Stomach (tissue), 4 donors: Measurements from ENCODE around the gene GLIPR2.

Experiments
- CTCF ChIP-seq, 7 experiments: fragments of 450-650 bp in 4 of 7; fragments of 200-600 bp in 3 of 7; sonication (generic) in 3 of 7; IDR thresholded peaks; one replicate each; pipeline ENCODE4 v1.5.1; 2016 to 2019; ENCODE audit warnings: antibody characterized with exemption in 7 of 7, control low read depth in 2 of 7, mild to moderate bottlenecking in 1 of 7
- EP300 ChIP-seq: sonication (generic); formaldehyde crosslinking; IDR thresholded peaks from one replicate; pipeline ENCODE4 v1.6.1; 2017; ENCODE audit warnings: antibody characterized with exemption
- POLR2AphosphoS5 ChIP-seq, 3 donors: sonication (generic); formaldehyde crosslinking; IDR thresholded peaks; one replicate each; pipeline ENCODE4 v1.6.1; 2016; ENCODE audit warnings: antibody characterized with exemption in 3 of 3

- TF ChIP-seq CTCF (IDR thresholded peaks at IDR 0.05), result no peak
- no peak for TF ChIP-seq EP300
- no peak for TF ChIP-seq POLR2AphosphoS5 (IDR thresholded peaks at IDR 0.05)
Measured at GRCh38 chr9:36164989-36165388, 28.5 kb downstream of the GLIPR2 start.
